NCI-H774 (cell line): Measurements from ENCODE around the gene BPIFB3.

Experiments used
- DNase-seq: peaks from one replicate; lab custom pipeline; 2025; lab: John Stamatoyannopoulos, UW

The BPIFB3 gene, protein sequence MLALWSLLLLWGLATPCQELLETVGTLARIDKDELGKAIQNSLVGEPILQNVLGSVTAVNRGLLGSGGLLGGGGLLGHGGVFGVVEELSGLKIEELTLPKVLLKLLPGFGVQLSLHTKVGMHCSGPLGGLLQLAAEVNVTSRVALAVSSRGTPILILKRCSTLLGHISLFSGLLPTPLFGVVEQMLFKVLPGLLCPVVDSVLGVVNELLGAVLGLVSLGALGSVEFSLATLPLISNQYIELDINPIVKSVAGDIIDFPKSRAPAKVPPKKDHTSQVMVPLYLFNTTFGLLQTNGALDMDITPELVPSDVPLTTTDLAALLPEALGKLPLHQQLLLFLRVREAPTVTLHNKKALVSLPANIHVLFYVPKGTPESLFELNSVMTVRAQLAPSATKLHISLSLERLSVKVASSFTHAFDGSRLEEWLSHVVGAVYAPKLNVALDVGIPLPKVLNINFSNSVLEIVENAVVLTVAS

DNA sequence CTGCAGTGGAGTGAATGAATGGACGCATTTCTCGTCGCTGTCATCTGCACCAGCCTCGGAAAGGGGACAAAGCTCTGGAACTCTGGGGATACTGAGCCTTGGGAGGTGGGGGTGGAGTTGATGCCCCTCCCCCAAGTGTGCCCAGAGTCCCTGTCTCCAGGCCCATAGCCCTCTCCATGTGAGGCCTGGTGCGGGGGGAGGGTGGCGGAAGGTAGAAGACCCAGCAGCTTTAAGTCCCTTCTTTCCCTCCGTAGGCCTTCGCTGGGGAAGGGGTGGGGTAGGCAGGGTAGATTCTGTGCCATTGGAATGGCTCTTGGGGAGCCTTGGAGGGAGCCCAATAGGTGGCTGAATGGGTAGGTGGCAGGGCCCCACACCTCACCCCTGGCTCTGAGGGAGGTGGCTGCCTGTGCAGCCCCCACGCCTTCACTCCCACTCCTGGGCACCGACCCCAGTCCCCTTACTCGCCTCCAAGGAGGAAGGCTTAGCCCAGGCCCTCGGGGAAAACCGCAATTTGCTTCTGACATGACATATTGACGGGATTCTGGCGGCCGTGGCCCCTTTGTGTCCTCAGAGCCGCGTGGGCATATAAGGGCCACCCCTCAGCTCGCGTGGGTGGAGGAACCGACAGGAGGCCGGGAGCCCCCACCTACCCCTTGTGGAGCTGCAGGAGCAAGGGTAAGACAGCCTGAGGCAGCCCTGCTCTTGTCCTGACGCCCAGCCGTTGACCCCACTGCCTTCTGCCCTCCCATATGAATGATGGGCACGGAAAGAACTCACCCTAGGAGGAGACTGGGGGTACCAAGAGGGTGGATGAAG lies at the start of gene BPIFB3:
Gene BPIFB3, plus strand, starts transcription at position 613 of the 816 bp plus-strand sequence. CDS start 1,533 bp downstream, outside the sequence.
- DNase-seq: no peak

DNA sequence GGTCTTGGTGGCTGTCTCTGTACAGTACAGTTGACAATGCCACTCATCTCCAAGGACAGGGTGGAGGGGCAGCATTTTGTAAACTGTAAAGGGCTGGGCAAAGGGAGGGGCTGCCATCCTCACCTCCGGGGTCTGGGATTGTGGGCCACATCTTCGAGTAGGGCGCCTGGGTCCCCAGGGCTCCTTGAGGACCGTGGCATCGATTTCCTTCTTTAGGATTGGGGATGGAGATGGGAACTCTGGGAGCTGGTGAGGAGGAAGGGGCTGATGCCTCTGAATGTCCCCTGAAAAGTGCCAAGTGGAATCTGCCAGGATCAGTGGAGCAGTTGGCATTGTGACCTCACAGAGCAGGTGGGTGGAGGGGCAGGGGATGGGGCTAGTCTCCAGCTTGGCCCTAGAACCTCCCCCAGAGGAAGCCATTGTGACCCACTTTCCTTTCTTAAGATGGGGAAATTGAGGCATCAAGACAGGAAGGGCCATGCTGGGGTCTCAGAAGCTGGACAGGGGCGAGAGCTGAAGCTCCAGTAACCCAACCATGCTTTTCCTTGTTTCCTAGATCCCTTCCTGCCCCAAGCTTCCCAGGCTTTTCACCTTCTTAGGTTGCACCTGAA lies 49.5 kb upstream of the BPIFB3 start, which contains the start of gene SUN5:
Gene SUN5, minus strand, starts transcription at position 293 of the 611 bp plus-strand sequence. Its CDS starts 93 bp downstream, at position 200.
- no peak for DNase-seq

DNA sequence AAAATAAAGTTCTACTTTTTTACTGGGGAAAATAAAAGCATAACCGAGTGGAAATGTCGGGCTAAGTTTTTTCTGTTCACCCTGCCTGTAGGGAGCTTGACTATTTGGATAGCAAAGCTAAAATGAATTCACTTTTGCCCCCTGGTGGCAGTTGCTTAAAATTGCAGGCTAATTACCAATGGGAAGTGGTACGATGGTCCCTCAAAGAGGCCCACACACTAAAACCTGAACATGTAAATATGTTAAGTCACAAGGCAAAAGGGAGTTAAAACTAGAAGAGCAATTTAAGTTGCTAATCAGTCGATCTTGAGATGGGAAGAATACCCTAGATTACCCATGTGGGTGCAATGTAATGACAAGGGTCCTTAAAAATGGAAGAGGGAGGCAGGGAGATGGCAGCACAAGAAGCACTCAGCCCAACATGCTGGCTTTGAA lies 48.6 kb upstream of the BPIFB3 start:
- no peak for DNase-seq

DNA sequence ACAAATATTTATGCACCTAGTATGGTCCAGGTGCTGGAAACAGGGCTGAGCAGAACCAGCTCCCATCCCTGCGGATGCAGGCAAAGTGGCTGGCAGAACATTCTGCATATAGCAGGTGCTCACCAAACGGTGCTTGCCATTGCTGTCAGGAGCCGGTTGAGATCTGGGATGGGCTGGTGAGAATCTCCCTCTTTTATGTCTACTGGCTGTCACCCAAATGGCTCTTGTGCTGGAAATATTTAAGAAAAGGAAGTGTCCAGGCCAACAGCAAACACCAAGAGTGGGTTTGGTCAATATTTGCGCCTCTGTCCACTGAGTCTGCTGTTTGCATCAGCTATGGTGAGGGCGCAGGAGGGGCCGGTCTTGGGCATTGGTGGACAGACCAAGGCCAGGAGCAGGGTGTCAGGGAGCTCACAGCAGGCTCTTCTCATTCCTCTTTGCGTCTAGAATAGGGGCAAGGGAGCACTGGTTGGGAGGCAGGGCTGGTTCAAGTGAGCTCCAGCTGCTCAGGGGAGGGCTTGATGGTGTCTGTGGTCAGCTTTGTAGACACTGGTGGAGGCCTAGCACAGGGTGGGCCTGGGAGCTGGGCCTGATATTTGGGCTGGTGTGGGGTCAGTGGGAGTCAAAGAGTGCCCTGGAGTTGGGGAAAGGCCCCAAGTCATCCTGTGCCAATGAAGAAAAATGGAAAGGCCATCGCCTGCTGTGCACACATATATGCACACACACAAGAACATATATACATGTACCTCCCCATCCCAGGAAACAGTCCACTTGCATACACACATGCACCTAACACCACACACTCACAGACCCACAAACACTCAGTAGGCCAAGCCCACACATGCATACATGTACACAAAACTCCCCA lies 47.6 kb upstream of the BPIFB3 start:
- DNase-seq: no peak

DNA sequence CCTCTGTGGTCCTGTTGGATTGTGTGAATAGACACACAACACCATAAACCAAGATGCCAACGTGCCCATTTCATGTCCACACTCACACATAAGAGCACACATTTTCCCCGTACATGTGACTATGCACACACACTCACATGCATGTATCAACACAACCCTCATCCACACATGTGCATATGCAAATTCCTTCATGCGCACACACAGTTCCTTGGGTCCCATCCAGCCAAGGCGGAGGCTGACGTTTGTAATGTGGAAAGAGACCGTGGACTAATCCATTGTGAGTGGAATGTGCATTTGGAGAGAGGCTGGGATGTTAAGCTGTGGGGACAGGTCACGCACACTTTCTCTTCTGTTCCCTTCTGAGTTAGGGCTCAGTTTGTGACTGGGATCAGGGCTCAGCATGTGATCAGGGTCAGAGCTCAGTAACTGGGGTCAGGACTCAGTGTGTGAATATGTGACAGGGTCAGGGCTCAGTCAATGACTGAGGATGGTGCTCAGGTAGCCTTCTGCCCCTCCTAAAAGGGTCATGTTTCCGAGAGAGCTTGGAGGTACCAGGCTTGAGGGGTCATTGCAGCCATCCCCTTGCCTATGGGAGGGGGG lies 46.8 kb upstream of the BPIFB3 start:
- no peak for DNase-seq

DNA sequence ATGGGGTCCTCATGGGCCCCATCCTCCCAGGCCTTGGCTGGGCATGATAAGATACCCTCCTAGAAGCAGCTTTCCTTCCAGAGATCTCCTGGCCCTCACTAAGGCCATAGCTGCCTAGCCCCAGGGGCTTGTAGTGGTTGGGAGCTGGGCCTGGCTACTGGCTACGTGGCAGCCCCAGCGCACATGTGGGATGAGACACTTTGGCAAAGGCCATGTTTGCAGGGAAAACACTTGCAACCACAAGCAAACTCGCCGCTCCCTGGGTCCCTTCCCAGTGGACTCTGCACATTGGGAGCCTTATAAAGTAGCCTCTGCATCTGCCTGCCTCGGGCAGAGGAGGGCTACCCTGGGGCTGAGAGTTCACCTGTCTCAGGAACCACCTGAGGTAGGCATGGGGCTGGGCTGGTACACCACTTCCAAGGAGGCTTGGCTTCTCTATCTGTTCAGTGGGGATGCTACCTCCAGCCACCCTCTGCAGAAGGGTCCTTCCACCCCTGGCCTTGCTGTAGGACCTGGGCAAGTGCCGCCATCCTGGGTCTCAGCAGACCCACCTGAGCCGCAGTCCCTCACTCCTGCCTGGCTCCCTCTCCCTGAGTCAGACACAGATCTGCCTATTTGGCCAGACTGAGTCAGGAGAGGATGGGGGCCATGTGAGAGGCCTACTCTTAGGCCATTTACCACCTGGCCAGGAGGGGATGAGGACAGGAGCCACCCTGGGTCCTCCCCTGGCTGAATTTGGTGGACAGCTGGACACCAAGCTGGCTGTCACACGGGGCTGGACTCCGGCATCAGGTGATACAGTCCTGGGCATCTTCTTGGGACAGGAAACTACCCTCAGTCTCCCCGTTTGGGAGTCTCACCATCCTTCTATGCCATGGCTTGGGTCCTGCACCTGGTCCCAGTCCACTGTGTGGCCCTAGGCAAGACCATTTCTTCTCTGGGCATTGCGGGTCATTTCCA lies 46.0 kb upstream of the BPIFB3 start, which contains the start of gene BPIFB2:
Gene BPIFB2, plus strand, starts transcription at position 329 of the 960 bp plus-strand sequence. CDS start 871 bp downstream, outside the sequence.
- DNase-seq: no peak

DNA sequence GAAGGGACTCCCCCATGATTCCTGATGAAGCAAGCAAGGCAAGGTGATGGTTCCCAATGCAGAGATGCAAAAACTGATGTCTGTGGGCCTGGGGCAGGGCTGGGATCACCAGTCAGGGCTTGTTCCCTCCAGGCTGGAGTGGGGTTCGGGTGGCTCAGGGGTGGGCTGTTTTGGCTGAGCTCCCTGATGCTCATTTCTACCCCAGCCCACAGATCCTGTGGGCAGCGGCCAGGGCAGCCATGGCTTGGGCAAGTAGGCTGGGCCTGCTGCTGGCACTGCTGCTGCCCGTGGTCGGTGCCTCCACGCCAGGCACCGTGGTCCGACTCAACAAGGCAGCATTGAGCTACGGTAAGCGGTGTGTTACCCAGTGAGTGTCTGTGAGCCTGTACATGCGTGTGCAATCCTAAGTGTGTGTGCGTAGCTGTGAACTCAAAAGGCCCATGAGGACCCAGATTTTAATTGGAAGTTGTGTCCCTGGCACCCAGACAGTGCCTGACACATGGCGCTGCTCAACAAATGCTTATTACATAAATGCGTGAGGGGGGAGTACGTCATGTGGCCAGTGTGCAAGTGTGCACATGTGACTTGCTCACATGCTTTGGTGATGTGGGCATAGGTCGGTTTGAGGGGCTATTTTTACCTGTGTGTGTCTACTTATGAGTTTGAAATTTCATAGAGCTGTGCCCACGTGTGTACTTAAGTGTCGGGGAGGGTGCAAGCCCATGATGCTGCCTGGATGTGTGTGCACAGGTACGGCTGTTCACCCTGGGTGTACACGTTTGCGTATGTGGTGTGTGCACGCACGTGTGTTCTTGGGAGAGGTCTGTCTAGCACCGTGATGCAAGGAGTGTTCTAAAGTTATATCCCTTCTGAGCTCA lies 45.1 kb upstream of the BPIFB3 start:
- DNase-seq: no peak

DNA sequence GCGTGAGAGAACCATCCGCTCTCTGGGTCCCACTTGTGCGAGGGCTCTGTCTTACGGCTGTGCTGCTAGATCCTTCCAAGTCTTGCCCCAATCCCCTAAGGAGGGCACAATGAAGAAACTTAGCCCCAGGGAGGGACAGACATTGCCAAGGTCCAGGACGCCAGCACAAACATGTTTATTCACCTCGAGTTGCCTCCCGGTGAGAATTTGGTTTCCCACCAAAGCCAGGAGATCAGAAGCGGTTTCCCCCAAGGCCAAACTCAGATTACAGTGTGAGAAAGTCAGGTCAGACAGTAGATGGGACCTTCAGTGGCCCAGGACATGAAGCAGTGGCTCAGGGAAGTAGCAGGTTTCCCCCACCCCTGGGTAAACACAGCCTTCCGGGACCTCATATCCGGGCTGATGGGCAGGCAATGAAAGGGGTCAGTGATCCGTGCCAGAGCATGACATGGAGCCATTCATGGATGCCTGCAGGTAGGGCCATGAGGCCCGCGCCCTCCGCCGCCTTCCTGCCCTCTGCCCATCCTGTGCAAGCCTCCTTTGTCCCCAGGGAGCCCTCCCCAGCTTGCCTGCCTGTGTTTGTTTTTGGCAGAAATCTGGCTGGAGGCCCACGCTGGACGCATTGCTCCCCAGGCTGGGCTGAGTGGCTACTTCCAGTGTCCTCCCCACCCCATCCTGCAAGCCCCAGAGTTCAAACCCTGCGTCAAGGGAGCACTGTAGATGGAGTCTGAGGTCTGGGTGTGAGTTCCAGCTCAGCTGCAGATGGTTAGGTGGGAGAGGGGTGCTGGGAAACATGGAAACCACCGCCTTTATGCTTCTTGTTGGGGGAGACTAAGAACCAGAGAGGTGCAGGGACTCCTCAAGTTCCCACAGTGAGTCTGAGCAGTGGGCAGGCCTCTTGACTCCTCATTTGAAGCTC lies 44.2 kb upstream of the BPIFB3 start:
- no peak for DNase-seq

DNA sequence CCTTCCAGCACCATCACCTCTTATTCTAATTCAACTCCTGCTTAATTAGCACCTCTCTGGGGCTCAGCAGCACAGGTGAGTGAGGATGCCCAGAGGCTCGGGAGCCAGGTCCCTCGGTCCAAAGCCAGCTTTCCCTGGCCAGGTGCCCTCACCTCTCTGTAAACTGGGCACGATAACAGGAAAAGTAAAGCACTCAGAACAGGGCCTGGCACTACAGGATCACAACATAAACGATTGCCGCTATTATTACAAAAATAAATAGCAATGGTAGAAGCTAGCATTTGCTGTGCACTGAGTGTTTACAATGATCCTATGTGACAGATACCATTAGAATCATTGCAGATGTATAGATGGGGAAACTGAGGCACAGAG lies 43.6 kb upstream of the BPIFB3 start:
- no peak for DNase-seq

DNA sequence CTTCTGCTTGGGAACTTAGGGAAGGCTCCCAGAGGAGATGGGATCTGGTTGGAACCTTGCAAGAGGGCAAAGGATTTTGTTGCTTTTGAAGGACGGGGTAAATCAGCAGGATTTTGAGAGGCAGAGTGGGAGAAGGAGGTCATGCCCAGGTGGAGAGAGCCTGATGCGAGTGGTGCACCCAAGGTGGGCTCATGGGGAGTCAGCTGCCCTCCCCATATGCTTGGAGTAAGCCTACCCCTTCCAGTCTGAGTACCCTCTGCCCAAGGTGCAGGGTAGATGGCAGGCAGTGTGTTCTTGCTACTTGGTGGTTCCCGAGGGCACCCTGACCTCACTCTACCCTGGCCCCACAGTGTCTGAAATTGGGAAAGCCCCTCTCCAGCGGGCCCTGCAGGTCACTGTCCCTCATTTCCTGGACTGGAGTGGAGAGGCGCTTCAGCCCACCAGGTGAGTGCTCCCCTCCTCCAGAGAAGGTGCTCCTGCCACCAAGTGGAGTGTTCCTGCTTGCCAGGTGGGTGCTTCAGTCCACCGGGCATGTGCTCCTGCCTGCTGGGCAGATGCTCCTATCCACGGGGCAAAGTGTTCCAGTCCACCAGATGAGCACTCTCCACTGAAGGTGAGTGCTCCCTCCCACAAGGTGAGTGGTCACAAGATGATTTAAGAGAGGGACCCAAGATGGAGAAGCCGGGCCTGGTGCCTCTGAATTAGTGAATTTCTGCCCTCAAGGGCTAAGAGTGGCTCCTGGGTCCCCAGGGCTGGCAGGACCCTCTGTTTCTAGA lies 42.8 kb upstream of the BPIFB3 start:
- DNase-seq: no peak

DNA sequence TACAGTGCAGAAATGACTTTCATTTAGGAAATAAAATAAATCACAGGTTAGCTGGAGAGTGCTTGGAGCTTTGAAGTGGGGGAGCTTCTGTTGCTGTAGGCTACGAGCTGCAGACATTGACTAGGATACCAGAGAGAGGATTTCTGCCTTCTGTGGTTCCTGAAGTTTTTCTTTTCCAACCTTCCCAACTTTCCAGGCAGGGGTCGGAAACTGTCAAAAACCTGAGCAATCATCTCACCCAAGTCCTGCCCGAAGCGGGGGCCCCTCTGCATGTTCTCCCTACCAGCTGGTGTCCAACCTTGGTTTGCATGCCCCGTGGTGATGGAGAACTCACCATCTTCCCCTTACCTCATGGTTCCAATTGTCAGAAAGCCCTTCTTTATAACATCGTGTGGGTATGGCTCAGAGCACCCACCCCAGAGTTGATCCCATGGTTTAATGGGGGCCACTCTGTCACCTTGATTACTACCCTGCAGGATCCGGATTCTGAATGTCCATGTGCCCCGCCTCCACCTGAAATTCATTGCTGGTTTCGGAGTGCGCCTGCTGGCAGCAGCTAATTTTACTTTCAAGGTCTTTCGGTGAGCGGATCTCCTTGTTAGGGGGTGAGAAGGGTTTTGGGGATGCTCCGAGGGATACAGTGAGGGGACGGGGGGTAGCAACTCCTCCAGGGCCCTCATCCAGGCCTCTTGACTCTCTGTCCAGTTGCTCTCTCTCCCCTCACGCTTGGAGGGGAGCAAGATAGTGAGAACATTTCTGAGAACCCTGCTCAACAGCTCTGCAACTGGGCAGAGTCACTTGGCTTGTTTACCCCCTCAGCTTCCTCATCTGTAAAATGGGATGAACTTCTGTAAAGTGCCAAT lies 41.1 kb upstream of the BPIFB3 start:
- DNase-seq: no peak

DNA sequence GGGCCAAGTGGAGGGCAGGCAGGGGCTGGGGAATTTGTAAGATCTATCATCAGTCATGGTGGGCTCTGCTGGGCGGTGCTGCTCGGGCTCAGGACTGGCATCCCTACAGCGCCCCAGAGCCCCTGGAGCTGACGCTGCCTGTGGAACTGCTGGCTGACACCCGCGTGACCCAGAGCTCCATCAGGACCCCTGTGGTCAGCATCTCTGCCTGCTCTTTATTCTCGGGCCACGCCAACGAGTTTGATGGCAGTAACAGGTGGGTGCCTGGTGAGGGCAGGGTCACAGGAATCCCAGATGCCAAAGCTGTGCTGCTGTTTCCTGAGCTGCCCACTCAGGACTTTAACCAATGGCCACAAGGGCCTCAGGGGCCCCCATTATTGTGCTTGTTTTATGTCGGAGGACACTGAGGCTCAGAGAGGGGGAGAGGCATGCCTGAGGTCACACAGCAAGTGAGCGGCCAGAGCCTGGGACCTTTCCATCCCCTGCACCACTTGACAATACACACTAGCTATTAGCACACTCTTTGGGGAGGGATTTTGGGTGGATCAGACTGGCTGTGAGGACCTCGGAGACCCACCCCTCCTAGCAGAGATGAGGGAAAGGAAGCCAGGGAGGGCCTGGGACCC lies 39.9 kb upstream of the BPIFB3 start:
- DNase-seq: no peak

DNA sequence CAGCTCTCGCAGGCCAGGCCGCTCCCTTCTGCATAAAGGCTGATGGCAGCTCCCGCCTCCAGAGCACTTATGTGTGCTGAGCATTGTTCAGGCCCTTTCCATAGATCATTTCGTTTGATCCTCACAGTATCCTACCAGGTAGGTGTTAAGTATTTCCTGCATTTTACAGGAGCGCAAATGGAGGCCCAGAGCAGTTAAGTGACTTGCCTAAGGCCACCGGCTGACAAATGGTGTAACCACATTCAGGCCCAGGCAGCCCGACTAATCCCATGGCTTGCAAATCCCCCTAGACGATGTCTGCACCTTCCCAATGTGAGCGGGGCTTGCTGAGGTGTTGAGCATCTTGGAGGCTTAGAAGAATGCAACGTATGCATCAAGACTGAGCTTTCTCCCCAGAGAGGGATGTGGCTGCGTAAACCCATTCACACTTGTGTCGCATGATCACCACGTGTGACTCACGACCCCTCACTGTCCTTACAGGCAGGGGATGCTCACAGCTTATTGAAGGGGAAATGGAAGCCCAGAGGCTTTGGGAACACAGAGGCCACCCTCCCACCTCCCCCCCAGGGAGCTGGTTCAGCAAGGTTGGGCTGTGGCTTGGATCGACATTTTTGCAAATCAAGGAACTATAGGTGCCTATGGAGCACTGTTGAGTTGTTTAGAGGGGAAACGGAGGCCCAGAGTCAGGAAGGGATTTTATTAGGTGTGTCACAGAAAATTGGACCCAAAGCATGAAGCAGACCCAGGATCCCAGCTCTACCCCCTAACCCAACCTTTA lies 39.2 kb upstream of the BPIFB3 start:
- DNase-seq: no peak

DNA sequence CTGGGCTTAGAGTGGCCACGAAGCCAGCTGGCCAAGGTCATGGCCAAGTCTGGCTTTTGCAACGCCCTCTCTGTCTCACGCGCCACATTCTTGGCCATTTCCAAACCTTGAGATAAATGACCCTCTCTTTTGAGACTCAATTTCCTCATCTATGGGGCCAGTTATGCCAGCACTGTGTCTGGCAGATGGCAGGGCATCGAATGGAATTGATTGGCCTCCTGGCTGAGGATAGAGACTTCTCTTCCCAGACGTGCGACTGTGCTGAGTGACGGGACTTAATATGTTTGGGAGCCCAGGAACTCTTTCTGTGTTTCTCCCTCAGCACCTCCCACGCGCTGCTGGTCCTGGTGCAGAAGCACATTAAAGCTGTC lies 38.6 kb upstream of the BPIFB3 start:
- no peak for DNase-seq
